ENCODE results near the gene MRPS33. TPM values are rescaled to one million over a fixed set of nuclear protein-coding genes. Genes with fewer than 3 reads are reported as not detected.
A peak's percentile ranks its signal among the peaks of the same experiment; 100 is the strongest.

Gene MRPS33
- total and polyA plus RNA-seq, 2 of the 8 experiments (the other 6 are each of a cell fraction or from before 2014, with no cell fraction given), result 22.9 to 62.6 TPM

GRCh38 chr7:141014125-141014523 is 628 bp downstream of the MRPS33 start:
- Histone ChIP-seq H3K23ac (ENCODE audit: insufficient read length) (no peak overlapping the region), H2BK12ac (ENCODE audit: low read depth, low read length) (no peak overlapping the region; the same call in 1 of the 2 replicates), H3K9ac (replicated peaks in 1 of 4; ENCODE audit: extremely low read depth in 1 of 4, low read depth in 3 of 4, low read length in 3 of 4) (peak overlapping the region; percentile 53 to 92 (median 80)), H3K56ac (replicated peaks; ENCODE audit: insufficient read length, low read depth, low read length) (peak overlapping the region; percentile 70), H2BK20ac (ENCODE audit: low read length) (no peak overlapping the region), H3K18ac (ENCODE audit: extremely low read depth, low read length) (no peak overlapping the region), H2AFZ (ENCODE audit: low read length) (peak overlapping the region; percentile 94; the same call in 1 of the 2 replicates), H4K91ac (replicated peaks; ENCODE audit: insufficient read length, low read length) (no peak overlapping the region), H2AK5ac (ENCODE audit: low read depth, low read length) (no peak overlapping the region), H2BK5ac (ENCODE audit: low read depth, low read length) (peak overlapping the region; percentile 97; the same call in 1 of the 2 replicates), H3K36me3 (ENCODE audit: control insufficient read depth in 2 of 4, insufficient read depth in 4 of 4, low read length in 3 of 4) (peaks cover 0 to 15% (median 6%) of the 10 kb centered on the region in 4 experiments; a peak in 3 of 8 replicates), H3K4me2 (ENCODE audit: insufficient read depth in 1 of 2, low read depth in 2 of 2, low read length in 2 of 2) (peak overlapping the region; percentile 78 to 81), H3K79me1 (ENCODE audit: low read depth, low read length) (no peaks in the 10 kb centered on the region; the same call in 1 of the 2 replicates), H3K79me2 (ENCODE audit: control insufficient read depth in 1 of 2, insufficient read depth in 2 of 2, low read length in 2 of 2) (peaks cover 0 to 21% of the 10 kb centered on the region in 2 experiments; a peak in 3 of 4 replicates), H2BK15ac (ENCODE audit: low read length) (no peak overlapping the region), H3K27me3 (replicated peaks in 1 of 4; ENCODE audit: control insufficient read depth in 3 of 4, extremely low read depth in 1 of 4, insufficient read depth in 3 of 4, low read length in 3 of 4) (no peaks in the 10 kb centered on the region), H4K5ac (ENCODE audit: insufficient read length, low read depth, low read length) (peak overlapping the region; percentile 29), H2BK120ac (replicated peaks; ENCODE audit: low read depth, low read length) (no peak overlapping the region), H3K4ac (replicated peaks; ENCODE audit: insufficient read length, low read depth, low read length) (peak overlapping the region; percentile 83), H4K20me1 (replicated peaks in 1 of 2; ENCODE audit: control insufficient read depth in 1 of 2, insufficient read depth in 2 of 2, low read length in 2 of 2) (peaks cover 0 to 1% of the 10 kb centered on the region in 2 experiments), H3K4me3 (ENCODE audit: extremely low read depth in 1 of 4, insufficient read depth in 2 of 4, low read depth in 3 of 4, low read length in 4 of 4) (peak overlapping the region; percentile 56 to 90 (median 76)), H3K9me3 (ENCODE audit: insufficient read depth in 2 of 2, low read depth in 1 of 2, low read length in 1 of 2) (no peaks in the 10 kb centered on the region), H3K4me1 (replicated peaks in 1 of 4; ENCODE audit: control insufficient read depth in 3 of 4, insufficient read depth in 4 of 4, low read length in 3 of 4) (no peaks in the 10 kb centered on the region; a peak in 1 of 7 replicates), H4K8ac (ENCODE audit: extremely low read depth, insufficient read depth, low read length) (peak overlapping the region; percentile 10; the same call in 1 of the 2 replicates), H3K14ac (ENCODE audit: insufficient read length) (no peak overlapping the region), H3K23me2 (ENCODE audit: low read depth, low read length) (no peaks in the 10 kb centered on the region), H3K27ac (ENCODE audit: low read depth, low read length) (peak overlapping the region; percentile 90)
- POLR2A ChIA-PET (ENCODE audit: partially characterized antibody), result interaction anchor here (0.6 to 3.0 kb wide), 16 partner anchors 10 to 1295 kb away, joined by 3 to 19 read pairs (median 4); partner anchors contain the start of gene TMEM178B
- FAIRE-seq (no peak), DNase-seq (ENCODE audit: low read depth in 1 of 2, low spot score in 2 of 2) (no peak)
- CTCF ChIA-PET (ENCODE audit: partially characterized antibody), result interaction anchor here (0.7 to 5.1 kb wide), 25 partner anchors 9 to 521 kb away, joined by 3 to 39 read pairs (median 4); no protein-coding TSS in a partner anchor
- 6% methylated on average over 14 of the region's 14 CpGs; no CpG with 5 or more reads in 1 of the 2 experiments for WGBS, 2 experiments (ENCODE audit: extremely low coverage in 1 of 2, insufficient coverage in 1 of 2, insufficient read length in 1 of 2, insufficient replicate concordance in 2 of 2, low coverage in 1 of 2, low lambda C conversion rate in 2 of 2, missing lambda C conversion rate in 1 of 2)
- TF ChIP-seq RNF2 (IDR thresholded peaks at IDR 0.05; ENCODE audit: borderline replicate concordance, low read depth, low read length, missing control alignments, poor library complexity, severe bottlenecking) (no peak), YY1 (IDR thresholded peaks at IDR 0.05; ENCODE audit: low read depth, low read length) (no peak), SIX5 (IDR thresholded peaks at IDR 0.05; ENCODE audit: low read depth, low read length) (no peak), FOSL1 (IDR thresholded peaks at IDR 0.05; ENCODE audit: insufficient read depth, low read depth, low read length) (no peak), TAF7 (optimal IDR thresholded peaks at IDR 0.05; ENCODE audit: borderline replicate concordance, low read depth, low read length) (no peak), POLR2A (IDR thresholded peaks at IDR 0.05; ENCODE audit: control extremely low read depth in 1 of 2, low read depth in 2 of 2, low read length in 2 of 2) (no peak), MAX (IDR thresholded peaks at IDR 0.05) (no peak), RFX5 (IDR thresholded peaks at IDR 0.05; ENCODE audit: borderline replicate concordance, low read depth, low read length) (no peak), RXRA (IDR thresholded peaks at IDR 0.05; ENCODE audit: insufficient read depth, low read depth, low read length) (no peak), POU5F1 (IDR thresholded peaks at IDR 0.05; ENCODE audit: low read depth, low read length) (no peak), HDAC6 (IDR thresholded peaks at IDR 0.05; ENCODE audit: low read depth, low read length) (no peak)

All from H1 (cell line).